Thoracic aorta (tissue), 2 donors: ENCODE measurements around the gene DOK6. TPM values are rescaled to one million over a fixed set of nuclear protein-coding genes. Genes with fewer than 3 reads are reported as not detected.

Source experiments
- ATAC-seq: fragments of 150-250 bp; one replicate; pipeline ENCODE4 v1.8.0; 2017; ENCODE audit warnings: low read depth; ENCODE audit not compliant: insufficient number of reproducible peaks, low FRiP score
- DNase-seq: peaks from one replicate; pipeline ENCODE4 v3.0.0-alpha.2; 2020; ENCODE audit warnings: low spot score
- H3K27ac ChIP-seq, 2 donors: fragments of 200-600 bp; sonication (generic); 1 replicate in 1 of 2; 2 replicates in 1 of 2; pipeline ENCODE4 v1.5.1; 2016; ENCODE audit warnings: mild to moderate bottlenecking in 2 of 2, moderate library complexity in 2 of 2
- H3K27me3 ChIP-seq: fragments of 200-600 bp; sonication (generic); replicated peaks from 2 replicates; pipeline ENCODE4 v1.6.0; 2016; ENCODE audit warnings: mild to moderate bottlenecking; ENCODE audit not compliant: insufficient read depth
- H3K36me3 ChIP-seq: fragments of 200-600 bp; sonication (generic); one replicate; pipeline ENCODE4 v1.5.1; 2016
- H3K4me1 ChIP-seq, 2 donors: fragments of 200-600 bp; sonication (generic); 1 replicate in 1 of 2; 2 replicates in 1 of 2; pipeline versions ENCODE4 v1.5.1 to v1.6.0; 2016; ENCODE audit warnings: low read depth in 2 of 2, mild to moderate bottlenecking in 1 of 2; ENCODE audit not compliant: control insufficient read depth in 1 of 2
- H3K4me3 ChIP-seq: fragments of 200-600 bp; sonication (generic); 2 replicates; pipeline ENCODE4 v1.5.1; 2016; ENCODE audit warnings: mild to moderate bottlenecking
- H3K9me3 ChIP-seq: fragments of 200-600 bp; sonication (generic); 2 replicates; pipeline ENCODE4 v1.5.1; 2016
- CTCF ChIP-seq: fragments of 200-600 bp; sonication (generic); IDR thresholded peaks from one replicate; pipeline ENCODE4 v1.5.1; 2019; ENCODE audit warnings: antibody characterized with exemption
- total RNA-seq, 2 donors: library from RNA; depleted of rRNA; stranded (reverse); fragments of >200 nt; gene quantifications; one replicate each; pipeline versions ENCODE4 v1.1.0 to v1.2.3, GENCODE V29; 2016

DOK6 gene
- total RNA-seq, 2 donors from 2014 or later = 2.0 to 2.1 TPM

GRCh38 chr18:69730664-69731063, 330.0 kb downstream of the DOK6 start:
- H3K9me3 ChIP-seq = no peaks in the 10 kb centered on the region
- no peak for DNase-seq
- ATAC-seq = no peak
- H3K27me3 ChIP-seq = no peaks in the 10 kb centered on the region
- H3K4me1 ChIP-seq = no peaks in the 10 kb centered on the region
- no peak for TF ChIP-seq CTCF
- H3K4me3 ChIP-seq = no peak overlapping the region
- no peaks in the 10 kb centered on the region for H3K36me3 ChIP-seq
- no peak overlapping the region for H3K27ac ChIP-seq

GRCh38 chr18:69734536-69734935, 333.8 kb downstream of the DOK6 start:
- Histone ChIP-seq H3K4me3 (no peak overlapping the region), H3K27me3 (no peaks in the 10 kb centered on the region), H3K9me3 (no peaks in the 10 kb centered on the region), H3K4me1 (no peaks in the 10 kb centered on the region), H3K36me3 (no peaks in the 10 kb centered on the region), H3K27ac (no peak overlapping the region)
- ATAC-seq = no peak
- DNase-seq = no peak
- TF ChIP-seq CTCF = no peak

- ATAC-seq = no peak
- no peak for DNase-seq
- H3K27ac ChIP-seq = no peak overlapping the region
- no peaks in the 10 kb centered on the region for H3K36me3 ChIP-seq
- no peaks in the 10 kb centered on the region for H3K9me3 ChIP-seq
- TF ChIP-seq CTCF = no peak
- no peak overlapping the region for H3K4me3 ChIP-seq
- no peaks in the 10 kb centered on the region for H3K27me3 ChIP-seq
- H3K4me1 ChIP-seq = no peaks in the 10 kb centered on the region
These were observed 336.0 kb downstream of the DOK6 start for GRCh38 chr18:69736730-69737129.

- ATAC-seq = no peak
These were observed 337.2 kb downstream of the DOK6 start for GRCh38 chr18:69737851-69738250.

GRCh38 chr18:69747388-69747787, 346.7 kb downstream of the DOK6 start:
- no peaks in the 10 kb centered on the region for H3K4me1 ChIP-seq
- DNase-seq = no peak
- no peak overlapping the region for H3K27ac ChIP-seq
- H3K27me3 ChIP-seq = no peaks in the 10 kb centered on the region
- ATAC-seq = no peak
- no peak for TF ChIP-seq CTCF
- no peaks in the 10 kb centered on the region for H3K36me3 ChIP-seq
- H3K4me3 ChIP-seq = no peak overlapping the region
- no peaks in the 10 kb centered on the region for H3K9me3 ChIP-seq

More at GRCh38 chr18:69737851-69738250, 337.2 kb downstream of the DOK6 start:
- no peak for DNase-seq
- Histone ChIP-seq H3K27me3 (no peaks in the 10 kb centered on the region), H3K4me1 (no peaks in the 10 kb centered on the region), H3K27ac (no peak overlapping the region), H3K9me3 (no peaks in the 10 kb centered on the region), H3K4me3 (no peak overlapping the region), H3K36me3 (no peaks in the 10 kb centered on the region)
- TF ChIP-seq CTCF = no peak
